Measurements from ENCODE around the gene SPDYE18. TPM values are rescaled to one million over a fixed set of nuclear protein-coding genes. Genes with fewer than 3 reads are reported as not detected.
A peak's percentile ranks its signal among the peaks of the same experiment; 100 is the strongest.
"Not testable (repeated sequence)": the region's sequence is repeated elsewhere in the genome, so short reads cannot be mapped to it uniquely, and the experiment has no call there.

The SPDYE18 gene
- total and polyA plus RNA-seq, 8 donors = 0.44 to 1.8 (median 1.1) TPM

DNA sequence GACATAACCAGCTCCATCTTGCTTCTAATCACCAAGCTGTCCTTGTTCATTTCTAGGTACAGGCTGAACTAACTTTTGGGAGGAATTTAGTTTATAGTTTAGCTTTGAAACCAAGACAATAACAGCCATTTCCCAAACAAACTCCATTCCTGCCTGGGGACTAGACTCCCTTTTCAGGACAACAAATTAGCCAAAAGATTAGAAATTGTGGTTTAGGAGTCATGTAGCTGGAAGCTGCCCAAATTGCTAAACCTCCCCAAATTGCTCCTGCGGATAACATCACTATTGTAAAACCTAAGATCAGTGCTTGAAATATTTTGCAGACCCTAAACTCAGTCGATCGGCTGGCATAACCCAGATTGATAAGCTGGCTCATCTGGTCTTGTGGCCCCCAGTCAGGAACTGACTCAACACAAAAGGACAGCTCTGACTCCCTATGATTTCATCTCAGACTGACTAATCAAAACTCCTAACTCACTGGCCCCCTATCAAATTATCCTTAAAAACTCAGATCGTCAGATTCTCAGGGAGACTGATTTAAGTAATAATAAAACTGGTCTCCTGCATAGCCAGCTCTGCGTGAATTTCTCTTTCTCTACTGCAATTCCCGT lies 12.5 kb upstream of the SPDYE18 start:
- H3K27me3 ChIP-seq; H3K36me3 ChIP-seq; H3K4me3 ChIP-seq; DNase-seq; H3K4me1 ChIP-seq; H3K9me3 ChIP-seq; H3K27ac ChIP-seq; intact Hi-C loops (cut with DNase I); ATAC-seq: not testable (repeated sequence)

- H3K36me3 ChIP-seq; H3K9me3 ChIP-seq; H3K4me1 ChIP-seq; H3K27ac ChIP-seq; H3K4me3 ChIP-seq; intact Hi-C loops (cut with DNase I); ATAC-seq; DNase-seq; H3K27me3 ChIP-seq: not testable (repeated sequence)
These were observed 8.8 kb upstream of the SPDYE18 start for GRCh38 chr7:77071108-77071507.

DNA sequence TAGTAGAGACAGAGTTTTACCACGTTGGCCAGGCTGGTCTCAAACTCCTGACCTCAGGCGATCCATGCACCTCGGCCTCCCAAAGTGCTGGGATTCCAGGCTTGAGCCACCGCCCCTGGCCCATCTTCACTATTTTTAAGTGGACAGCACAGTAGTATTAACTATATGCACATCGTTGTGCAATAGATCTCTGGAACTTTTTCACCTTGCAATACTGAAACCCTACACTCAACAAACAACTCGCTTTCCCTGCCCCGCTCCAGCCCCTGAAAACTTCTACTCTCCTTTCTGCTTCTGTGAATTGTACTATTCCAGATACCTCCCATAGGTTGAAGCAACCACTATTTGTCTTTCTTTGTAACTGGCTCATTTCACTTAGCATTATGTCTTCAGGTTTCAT lies 3.5 kb upstream of the SPDYE18 start:
- intact Hi-C loops (cut with DNase I) = not testable (repeated sequence)

GRCh38 chr7:77063732-77064131 lies 1.4 kb upstream of the SPDYE18 start:
- DNase-seq; ATAC-seq; intact Hi-C loops (cut with DNase I): not testable (repeated sequence)

More for the DNA sequence above, 3.5 kb upstream of the SPDYE18 start:
- H3K4me3 ChIP-seq, H3K9me3 ChIP-seq, H3K4me1 ChIP-seq, H3K27me3 ChIP-seq, H3K36me3 ChIP-seq, DNase-seq, H3K27ac ChIP-seq, ATAC-seq: not testable (repeated sequence)

DNA sequence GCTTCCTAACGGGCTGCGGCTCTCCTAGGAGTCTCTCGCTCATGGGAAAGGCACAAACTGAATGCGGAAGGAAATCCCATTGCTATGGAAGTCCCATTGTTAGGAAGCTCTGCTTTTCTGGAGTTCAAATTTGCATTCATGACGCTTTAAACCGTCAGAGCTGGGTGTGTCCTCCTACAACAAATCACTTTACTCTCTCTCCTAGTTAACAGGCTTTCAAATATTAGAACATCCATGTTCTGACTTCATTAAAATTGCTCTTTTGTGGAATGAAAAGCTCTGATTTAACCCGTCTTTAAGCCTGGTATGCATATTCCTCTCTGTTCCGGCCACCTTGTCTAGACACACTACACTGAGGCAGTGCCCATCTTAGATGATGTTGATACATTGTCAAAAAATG lies 30.1 kb downstream of the SPDYE18 start, which contains the start of gene SPDYE17:
Gene SPDYE17 (minus strand): TSS at position 101 of the 400 bp plus-strand sequence. CDS start 1,791 bp downstream, outside the sequence.
- H3K36me3 ChIP-seq; H3K27me3 ChIP-seq; H3K9me3 ChIP-seq; DNase-seq; intact Hi-C loops (cut with DNase I); H3K4me3 ChIP-seq; H3K27ac ChIP-seq; ATAC-seq; H3K4me1 ChIP-seq: not testable (repeated sequence)

More at GRCh38 chr7:77063732-77064131, 1.4 kb upstream of the SPDYE18 start:
- H3K27me3 ChIP-seq, H3K36me3 ChIP-seq, H3K9me3 ChIP-seq, H3K4me1 ChIP-seq, H3K27ac ChIP-seq, H3K4me3 ChIP-seq: not testable (repeated sequence)

- intact Hi-C loops (cut with DNase I); H3K36me3 ChIP-seq; H3K4me3 ChIP-seq; DNase-seq; H3K9me3 ChIP-seq; H3K4me1 ChIP-seq; H3K27me3 ChIP-seq; H3K27ac ChIP-seq; ATAC-seq: not testable (repeated sequence)
These were observed 36.0 kb downstream of the SPDYE18 start for GRCh38 chr7:77026349-77026748.

DNA sequence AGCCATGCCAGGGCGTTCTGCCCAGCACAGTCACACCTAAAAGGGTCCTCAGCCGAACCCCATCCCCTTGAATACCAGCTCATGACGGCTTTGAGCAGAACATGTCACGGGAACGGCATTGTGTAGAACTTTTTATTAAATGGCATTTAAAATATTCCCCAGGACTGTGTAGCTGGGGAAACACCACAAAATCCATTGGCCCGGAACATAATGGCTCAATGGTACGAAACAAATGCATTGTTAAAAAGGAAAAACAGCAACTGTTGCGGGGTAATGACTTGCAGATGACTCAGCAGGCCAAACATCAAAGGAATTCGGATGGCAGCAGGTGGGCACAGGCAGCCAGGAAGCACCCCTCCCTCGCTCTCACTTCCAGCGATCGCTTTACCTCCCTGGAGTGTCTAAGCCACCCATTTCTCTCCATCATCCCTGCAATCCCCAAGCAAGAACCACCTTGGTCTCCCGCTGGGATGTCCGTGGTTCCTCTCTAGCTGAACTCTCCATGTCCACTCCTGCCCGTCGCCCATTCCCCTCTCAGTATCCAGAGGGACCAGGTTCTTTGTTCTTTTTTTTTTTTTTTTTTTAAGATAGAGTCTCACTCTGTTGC lies 52.2 kb downstream of the SPDYE18 start:
- intact Hi-C loops (cut with DNase I); DNase-seq; H3K36me3 ChIP-seq; H3K9me3 ChIP-seq; H3K27me3 ChIP-seq; H3K27ac ChIP-seq; H3K4me3 ChIP-seq; ATAC-seq; H3K4me1 ChIP-seq: not testable (repeated sequence)

GRCh38 chr7:77008000-77008399 lies 54.4 kb downstream of the SPDYE18 start:
- peak; percentile 83 for ATAC-seq
- H3K4me3 ChIP-seq; H3K27me3 ChIP-seq; intact Hi-C loops (cut with DNase I); H3K9me3 ChIP-seq; H3K4me1 ChIP-seq; H3K36me3 ChIP-seq: not testable (repeated sequence)
- peak overlapping the region; percentile 23 to 59 for H3K27ac ChIP-seq
- peak in 3 of 4 donors; percentile 32 to 92 (median 90) for DNase-seq

GRCh38 chr7:77006127-77007110 lies 55.9 kb downstream of the SPDYE18 start:
- intact Hi-C loops (cut with DNase I); H3K4me1 ChIP-seq; H3K9me3 ChIP-seq; H3K27ac ChIP-seq; H3K4me3 ChIP-seq; H3K27me3 ChIP-seq: not testable (repeated sequence)
- H3K36me3 ChIP-seq = peaks cover 0 to 24% of the 10 kb centered on the region in 2 donors
- DNase-seq (peak in 1 of 4 donors; percentile 74), ATAC-seq (peak; percentile 91)

- H3K4me3 ChIP-seq = not testable (repeated sequence)
- DNase-seq = peak in 1 of 4 donors; percentile 78
These were observed 56.8 kb downstream of the SPDYE18 start for GRCh38 chr7:77005461-77006057.

DNA sequence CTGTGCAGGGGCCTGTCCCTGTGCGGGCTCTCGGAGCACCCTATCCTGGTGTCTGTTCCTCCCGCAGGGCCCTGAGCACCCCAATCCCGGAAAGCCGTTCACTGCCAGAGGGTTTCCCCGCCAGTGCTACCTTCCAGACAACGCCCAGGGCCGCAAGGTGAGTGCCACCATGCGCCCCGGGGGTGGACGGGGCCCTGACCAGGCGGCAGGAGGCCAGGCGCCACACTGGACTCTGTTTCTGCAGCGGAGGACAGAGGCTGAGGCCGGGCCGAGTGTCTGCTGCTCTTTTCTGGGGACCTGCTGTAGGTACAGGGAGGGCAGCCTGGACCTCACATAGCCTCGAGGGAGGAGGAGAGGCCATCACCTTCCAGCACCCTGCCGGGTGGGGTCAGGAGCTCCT lies 58.2 kb downstream of the SPDYE18 start:
- H3K4me3 ChIP-seq; H3K9me3 ChIP-seq; H3K27me3 ChIP-seq; ATAC-seq; H3K4me1 ChIP-seq; H3K27ac ChIP-seq; intact Hi-C loops (cut with DNase I): not testable (repeated sequence)
- H3K36me3 ChIP-seq = peaks cover 0 to 31% of the 10 kb centered on the region in 2 donors
- peak in 1 of 4 donors; percentile 52 for DNase-seq

More at GRCh38 chr7:77005461-77006057, 56.8 kb downstream of the SPDYE18 start:
- ATAC-seq; H3K9me3 ChIP-seq; intact Hi-C loops (cut with DNase I); H3K27me3 ChIP-seq; H3K27ac ChIP-seq; H3K4me1 ChIP-seq: not testable (repeated sequence)
- H3K36me3 ChIP-seq = peaks cover 0 to 29% of the 10 kb centered on the region in 2 donors

DNA sequence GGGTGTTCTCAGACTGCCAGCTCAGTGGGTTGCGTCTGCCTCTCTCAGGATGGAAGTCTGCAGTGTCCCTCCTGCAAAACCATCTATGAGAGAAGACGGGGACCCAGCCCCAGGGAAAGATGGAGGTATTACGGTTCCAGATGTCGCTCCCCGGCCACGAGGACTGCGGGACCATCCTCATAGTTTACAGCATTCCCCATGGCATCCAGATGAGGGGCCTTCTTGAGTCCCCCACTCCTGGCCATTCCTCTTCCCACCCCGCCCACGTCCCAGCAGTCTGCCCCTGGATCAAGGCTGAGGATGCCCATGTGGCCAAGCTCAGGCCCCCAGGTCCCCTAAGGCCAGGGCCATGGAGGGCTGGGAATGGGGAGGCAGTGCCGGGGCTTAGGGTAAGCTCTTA lies 59.1 kb downstream of the SPDYE18 start:
- intact Hi-C loops (cut with DNase I); H3K4me1 ChIP-seq; H3K4me3 ChIP-seq; H3K9me3 ChIP-seq; ATAC-seq; H3K27me3 ChIP-seq; H3K27ac ChIP-seq: not testable (repeated sequence)
- H3K36me3 ChIP-seq = peaks cover 0 to 31% of the 10 kb centered on the region in 2 donors
- DNase-seq = peak in 1 of 4 donors; percentile 34

All from left lung (tissue), 10 donors.